A549 (cell line): ENCODE results near the gene TNKS2.

ENCODE experiments used
- HOXA7 ChIP-seq: fragments of 250-450 bp; sonication (Bioruptor Pico); IDR thresholded peaks from 2 replicates; pipeline ENCODE4 v1.5.0; 2020; ENCODE audit warnings: mild to moderate bottlenecking, moderate library complexity
- MAFK ChIP-seq: fragments of 450-650 bp; IDR thresholded peaks from 2 replicates; pipeline ENCODE4 v1.6.1; 2014; ENCODE audit not compliant: partially characterized antibody
- MAZ ChIP-seq: fragments of 150-350 bp; IDR thresholded peaks from 2 replicates; pipeline ENCODE4 v1.6.1; 2014; ENCODE audit warnings: antibody characterized with exemption, low read depth, low read length, borderline replicate concordance
- POLR2A ChIP-seq: IDR thresholded peaks from 2 replicates; pipeline ENCODE4 v1.6.1; 2012; ENCODE audit warnings: mild to moderate bottlenecking, low read length
- ZC3H11A ChIP-seq: fragments of 450-650 bp; IDR thresholded peaks from 2 replicates; pipeline ENCODE4 v1.6.1; 2014; ENCODE audit warnings: antibody characterized with exemption, mild to moderate bottlenecking
- TF ChIP-seq, protein P1 (sequence below): fragments of >200 bp; sonication (Bioruptor Twin); formaldehyde crosslinking; IDR thresholded peaks from 3 replicates; pipeline ENCODE4 v1.5.1; 2016

DNA sequence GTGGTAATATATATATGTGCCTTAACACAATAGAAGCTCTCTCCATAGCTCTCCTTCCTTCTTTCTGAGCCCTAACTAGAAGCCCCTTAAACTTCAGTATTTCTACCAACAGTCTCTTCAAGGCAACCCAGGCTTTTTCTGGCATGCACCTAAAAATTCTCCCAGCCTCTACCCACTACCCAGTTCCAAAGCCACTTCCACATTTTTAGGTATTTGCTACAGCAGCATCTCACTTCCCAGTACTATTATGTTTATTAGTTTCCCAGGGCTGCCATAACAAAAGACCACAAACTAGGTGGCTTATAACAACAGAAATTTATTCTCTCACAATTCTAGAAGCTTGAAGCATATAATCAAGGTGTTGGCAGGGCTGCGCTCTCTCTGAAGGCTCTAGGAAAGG is 15.7 kb upstream of the TNKS2 start:
- TF ChIP-seq MAZ (no peak), POLR2A (no peak), ZC3H11A (no peak), HOXA7 (CRISPR knock-in tag) (no peak), MAFK (no peak)
- TF ChIP-seq, protein P1, sequence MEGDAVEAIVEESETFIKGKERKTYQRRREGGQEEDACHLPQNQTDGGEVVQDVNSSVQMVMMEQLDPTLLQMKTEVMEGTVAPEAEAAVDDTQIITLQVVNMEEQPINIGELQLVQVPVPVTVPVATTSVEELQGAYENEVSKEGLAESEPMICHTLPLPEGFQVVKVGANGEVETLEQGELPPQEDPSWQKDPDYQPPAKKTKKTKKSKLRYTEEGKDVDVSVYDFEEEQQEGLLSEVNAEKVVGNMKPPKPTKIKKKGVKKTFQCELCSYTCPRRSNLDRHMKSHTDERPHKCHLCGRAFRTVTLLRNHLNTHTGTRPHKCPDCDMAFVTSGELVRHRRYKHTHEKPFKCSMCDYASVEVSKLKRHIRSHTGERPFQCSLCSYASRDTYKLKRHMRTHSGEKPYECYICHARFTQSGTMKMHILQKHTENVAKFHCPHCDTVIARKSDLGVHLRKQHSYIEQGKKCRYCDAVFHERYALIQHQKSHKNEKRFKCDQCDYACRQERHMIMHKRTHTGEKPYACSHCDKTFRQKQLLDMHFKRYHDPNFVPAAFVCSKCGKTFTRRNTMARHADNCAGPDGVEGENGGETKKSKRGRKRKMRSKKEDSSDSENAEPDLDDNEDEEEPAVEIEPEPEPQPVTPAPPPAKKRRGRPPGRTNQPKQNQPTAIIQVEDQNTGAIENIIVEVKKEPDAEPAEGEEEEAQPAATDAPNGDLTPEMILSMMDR: no peak
